Tibial nerve (tissue), 4 donors: ENCODE results near the gene CCDC169.

ENCODE experiments used
- EP300 ChIP-seq, 2 donors: sonication (generic); formaldehyde crosslinking; IDR thresholded peaks; one replicate each; pipeline ENCODE4 v1.6.1; 2017; ENCODE audit warnings: antibody characterized with exemption in 2 of 2, mild to moderate bottlenecking in 1 of 2
- POLR2A ChIP-seq, 2 donors: fragments of 450-650 bp; IDR thresholded peaks; one replicate each; pipeline ENCODE4 v1.6.1; 2017; ENCODE audit warnings: antibody characterized with exemption in 2 of 2, mild to moderate bottlenecking in 2 of 2, moderate library complexity in 2 of 2
- TF ChIP-seq, protein P1 (sequence below), 5 experiments: fragments of 200-600 bp in 3 of 5; fragments of 450-650 bp in 2 of 5; sonication (generic) in 3 of 5; IDR thresholded peaks; one replicate each; pipeline ENCODE4 v1.5.1; 2016 to 2019; ENCODE audit warnings: antibody characterized with exemption in 5 of 5, mild to moderate bottlenecking in 3 of 5, moderate library complexity in 2 of 5

- TF ChIP-seq, protein P1, sequence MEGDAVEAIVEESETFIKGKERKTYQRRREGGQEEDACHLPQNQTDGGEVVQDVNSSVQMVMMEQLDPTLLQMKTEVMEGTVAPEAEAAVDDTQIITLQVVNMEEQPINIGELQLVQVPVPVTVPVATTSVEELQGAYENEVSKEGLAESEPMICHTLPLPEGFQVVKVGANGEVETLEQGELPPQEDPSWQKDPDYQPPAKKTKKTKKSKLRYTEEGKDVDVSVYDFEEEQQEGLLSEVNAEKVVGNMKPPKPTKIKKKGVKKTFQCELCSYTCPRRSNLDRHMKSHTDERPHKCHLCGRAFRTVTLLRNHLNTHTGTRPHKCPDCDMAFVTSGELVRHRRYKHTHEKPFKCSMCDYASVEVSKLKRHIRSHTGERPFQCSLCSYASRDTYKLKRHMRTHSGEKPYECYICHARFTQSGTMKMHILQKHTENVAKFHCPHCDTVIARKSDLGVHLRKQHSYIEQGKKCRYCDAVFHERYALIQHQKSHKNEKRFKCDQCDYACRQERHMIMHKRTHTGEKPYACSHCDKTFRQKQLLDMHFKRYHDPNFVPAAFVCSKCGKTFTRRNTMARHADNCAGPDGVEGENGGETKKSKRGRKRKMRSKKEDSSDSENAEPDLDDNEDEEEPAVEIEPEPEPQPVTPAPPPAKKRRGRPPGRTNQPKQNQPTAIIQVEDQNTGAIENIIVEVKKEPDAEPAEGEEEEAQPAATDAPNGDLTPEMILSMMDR (IDR thresholded peaks at IDR 0.05): no peak
- TF ChIP-seq EP300 (IDR thresholded peaks at IDR 0.05): no peak
- no peak for TF ChIP-seq POLR2A (IDR thresholded peaks at IDR 0.05)
Observed at GRCh38 chr13:36323408-36323807, 25.8 kb upstream of the CCDC169 start.
